AG04449 (cell line): ENCODE data around the gene TTLL11.

Experiments used
- CTCF ChIA-PET: fragments of 350-600 bp; formaldehyde crosslinking; extraction: SDS; loops from one replicate; lab custom pipeline; 2021; ENCODE audit warnings: antibody characterized with exemption; lab: Yijun Ruan, JAX
- POLR2A ChIA-PET: fragments of 400-600, 350-600 bp; formaldehyde crosslinking; extraction: SDS; loops from one replicate; lab custom pipeline; 2020; ENCODE audit warnings: antibody characterized with exemption, inconsistent platforms; lab: Yijun Ruan, JAX
- DNase-seq: peaks from one replicate; pipeline ENCODE4 v3.0.0-alpha.2; 2010; ENCODE audit warnings: low read depth, low spot score
- H3K4me3 ChIP-seq: 2 replicates; pipeline ENCODE4 v1.5.1; 2011; ENCODE audit warnings: low read depth, mild to moderate bottlenecking, control low read depth, low read length
- CTCF ChIP-seq: IDR thresholded peaks from one replicate; pipeline ENCODE4 v1.5.1; 2011; ENCODE audit warnings: mild to moderate bottlenecking, moderate library complexity, low read length, control low read depth, inconsistent platforms; ENCODE audit not compliant: insufficient read depth; ENCODE audit errors: missing control alignments

Gene TTLL11

GRCh38 chr9:121781145-121781548 is 312.0 kb downstream of the TTLL11 start:
- H3K4me3 ChIP-seq = no peak overlapping the region
- ChIA-PET CTCF (no interaction called here), POLR2A (no interaction called here)
- no peak for DNase-seq
- TF ChIP-seq CTCF = no peak

- POLR2A ChIA-PET = no interaction called here
- CTCF ChIA-PET = no interaction called here
- H3K4me3 ChIP-seq = no peak overlapping the region
- DNase-seq = no peak
- no peak for TF ChIP-seq CTCF
These were observed 312.7 kb downstream of the TTLL11 start for GRCh38 chr9:121780177-121781040.

- TF ChIP-seq CTCF = no peak
- POLR2A ChIA-PET = no interaction called here
- DNase-seq = no peak
- H3K4me3 ChIP-seq = no peak overlapping the region
- CTCF ChIA-PET = no interaction called here
These were observed 313.6 kb downstream of the TTLL11 start for GRCh38 chr9:121779381-121780117.

GRCh38 chr9:121778252-121779225 is 314.6 kb downstream of the TTLL11 start:
- no peak for DNase-seq
- CTCF ChIA-PET = interaction anchor here (1.0 kb wide), 1 partner anchor 13 kb away, joined by 3 read pairs; no protein-coding TSS in a partner anchor
- POLR2A ChIA-PET = no interaction called here
- TF ChIP-seq CTCF = no peak
- H3K4me3 ChIP-seq = no peak overlapping the region

GRCh38 chr9:121776739-121777637 is 316.1 kb downstream of the TTLL11 start:
- POLR2A ChIA-PET = no interaction called here
- no peak for TF ChIP-seq CTCF
- CTCF ChIA-PET = interaction anchor here (1.1 to 1.9 kb wide), 2 partner anchors 43 to 231 kb away, joined by 3 to 4 read pairs; no protein-coding TSS in a partner anchor
- H3K4me3 ChIP-seq = no peak overlapping the region
- DNase-seq = no peak
